DOHH2 (cell line): Measurements from ENCODE around the gene PIP5K1C.

Source experiments
- H3F3A ChIP-seq: fragments of 200-600 bp; sonication (generic), shearing (Covaris generic); 2 replicates; pipeline ENCODE4 v1.6.0; 2016; ENCODE audit warnings: antibody characterized with exemption, mild to moderate bottlenecking; ENCODE audit not compliant: control insufficient read depth, insufficient read depth
- H3K27ac ChIP-seq: fragments of 200-600 bp; sonication (generic); 2 replicates; pipeline ENCODE4 v1.5.1; 2014; ENCODE audit warnings: low read depth, mild to moderate bottlenecking, low read length, moderate library complexity
- H3K27me3 ChIP-seq: fragments of 200-600 bp; sonication (generic); 2 replicates; pipeline ENCODE4 v1.6.1; 2014; ENCODE audit warnings: mild to moderate bottlenecking, low read length, mixed read lengths; ENCODE audit not compliant: control insufficient read depth
- H3K36me3 ChIP-seq: fragments of 200-600 bp; sonication (generic); 2 replicates; pipeline ENCODE4 v1.6.1; 2014; ENCODE audit warnings: mild to moderate bottlenecking, low read length, moderate library complexity, mixed read lengths; ENCODE audit not compliant: control insufficient read depth
- H3K4me1 ChIP-seq: fragments of 200-600 bp; sonication (generic); 2 replicates; pipeline ENCODE4 v1.6.1; 2014; ENCODE audit warnings: mild to moderate bottlenecking, low read length, mixed read lengths; ENCODE audit not compliant: control insufficient read depth
- H3K4me2 ChIP-seq: fragments of 200-600 bp; sonication (generic); 2 replicates; pipeline ENCODE4 v1.6.0; 2014; ENCODE audit warnings: mild to moderate bottlenecking, low read length, moderate library complexity
- H3K4me3 ChIP-seq: fragments of 200-600 bp; sonication (generic); 2 replicates; pipeline ENCODE4 v1.5.1; 2014; ENCODE audit warnings: mild to moderate bottlenecking, low read length, mixed read lengths
- H3K79me2 ChIP-seq: fragments of 200-600 bp; sonication (generic); 2 replicates; pipeline ENCODE4 v1.6.1; 2014; ENCODE audit warnings: mild to moderate bottlenecking, low read length, mixed read lengths; ENCODE audit not compliant: control insufficient read depth
- H3K9me2 ChIP-seq: fragments of 200-600 bp; sonication (generic); replicated peaks from 2 replicates; pipeline ENCODE4 v1.6.1; 2014; ENCODE audit warnings: mild to moderate bottlenecking, low read length, mixed read lengths; ENCODE audit not compliant: control insufficient read depth
- H3K9me3 ChIP-seq: fragments of 200-600 bp; sonication (generic); 2 replicates; pipeline ENCODE4 v1.6.1; 2014; ENCODE audit warnings: antibody characterized with exemption, low read length, mixed read lengths; ENCODE audit not compliant: control insufficient read depth, insufficient read depth
- H4K20me1 ChIP-seq: fragments of 200-600 bp; sonication (generic); 2 replicates; pipeline ENCODE4 v1.6.0; 2014; ENCODE audit warnings: low read depth, mild to moderate bottlenecking, antibody characterized with exemption, low read length, moderate library complexity; ENCODE audit not compliant: control insufficient read depth, insufficient read depth
- EZH2phosphoT487 ChIP-seq: fragments of 200-600 bp; sonication (generic); IDR thresholded peaks from 2 replicates; pipeline ENCODE4 v1.6.1; 2017; ENCODE audit warnings: borderline replicate concordance, mild to moderate bottlenecking, antibody characterized with exemption, low read length, moderate library complexity, mixed read lengths
- TF ChIP-seq, protein P1 (sequence below): fragments of 200-600 bp; sonication (generic); IDR thresholded peaks from one replicate; pipeline ENCODE4 v1.5.1; 2014; ENCODE audit warnings: antibody characterized with exemption, mild to moderate bottlenecking, low read depth, low read length; ENCODE audit not compliant: poor library complexity, severe bottlenecking

Gene PIP5K1C

DNA sequence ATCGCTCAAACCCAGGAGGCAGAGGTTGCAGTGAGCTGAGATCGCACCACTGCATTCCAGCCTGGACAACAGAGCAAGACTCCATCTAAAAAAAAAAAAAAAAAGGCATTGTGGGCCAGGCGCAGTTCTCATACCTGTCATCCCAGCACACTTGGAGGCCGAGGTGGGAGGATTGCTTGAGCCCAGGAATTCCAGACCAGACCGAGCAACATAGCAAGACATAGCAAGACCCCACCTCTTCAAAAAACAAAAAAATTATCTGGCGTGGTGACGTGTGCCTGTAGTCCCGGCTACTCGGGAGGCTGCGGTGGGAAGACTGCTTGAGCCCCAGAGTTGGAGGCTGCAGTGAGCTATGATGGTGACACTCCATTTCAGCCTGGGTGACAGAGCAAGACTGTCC lies 18.0 kb downstream of the PIP5K1C start:
- Histone ChIP-seq H3K9me3 (no peaks in the 10 kb centered on the region), H3K4me2 (no peak overlapping the region), H3F3A (peaks cover 5% of the 10 kb centered on the region; the same call in 1 of the 2 replicates), H3K27ac (no peak overlapping the region), H3K4me1 (peaks cover 25% of the 10 kb centered on the region), H3K9me2 (no peaks in the 10 kb centered on the region), H3K4me3 (no peak overlapping the region), H4K20me1 (peaks cover 23% of the 10 kb centered on the region), H3K36me3 (no peaks in the 10 kb centered on the region), H3K79me2 (peaks cover 3% of the 10 kb centered on the region; the same call in 1 of the 2 replicates), H3K27me3 (no peaks in the 10 kb centered on the region)
- no peak for TF ChIP-seq EZH2phosphoT487
- TF ChIP-seq, protein P1, sequence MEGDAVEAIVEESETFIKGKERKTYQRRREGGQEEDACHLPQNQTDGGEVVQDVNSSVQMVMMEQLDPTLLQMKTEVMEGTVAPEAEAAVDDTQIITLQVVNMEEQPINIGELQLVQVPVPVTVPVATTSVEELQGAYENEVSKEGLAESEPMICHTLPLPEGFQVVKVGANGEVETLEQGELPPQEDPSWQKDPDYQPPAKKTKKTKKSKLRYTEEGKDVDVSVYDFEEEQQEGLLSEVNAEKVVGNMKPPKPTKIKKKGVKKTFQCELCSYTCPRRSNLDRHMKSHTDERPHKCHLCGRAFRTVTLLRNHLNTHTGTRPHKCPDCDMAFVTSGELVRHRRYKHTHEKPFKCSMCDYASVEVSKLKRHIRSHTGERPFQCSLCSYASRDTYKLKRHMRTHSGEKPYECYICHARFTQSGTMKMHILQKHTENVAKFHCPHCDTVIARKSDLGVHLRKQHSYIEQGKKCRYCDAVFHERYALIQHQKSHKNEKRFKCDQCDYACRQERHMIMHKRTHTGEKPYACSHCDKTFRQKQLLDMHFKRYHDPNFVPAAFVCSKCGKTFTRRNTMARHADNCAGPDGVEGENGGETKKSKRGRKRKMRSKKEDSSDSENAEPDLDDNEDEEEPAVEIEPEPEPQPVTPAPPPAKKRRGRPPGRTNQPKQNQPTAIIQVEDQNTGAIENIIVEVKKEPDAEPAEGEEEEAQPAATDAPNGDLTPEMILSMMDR: no peak

GRCh38 chr19:3680939-3681338 lies 19.3 kb downstream of the PIP5K1C start:
- Histone ChIP-seq H3K4me1 (peaks cover 24% of the 10 kb centered on the region), H3K4me3 (no peak overlapping the region), H3K79me2 (peaks cover 3% of the 10 kb centered on the region; the same call in 1 of the 2 replicates), H3K4me2 (no peak overlapping the region), H3K9me2 (no peaks in the 10 kb centered on the region), H3F3A (peaks cover 5% of the 10 kb centered on the region; the same call in 1 of the 2 replicates), H3K27me3 (no peaks in the 10 kb centered on the region), H4K20me1 (peaks cover 21% of the 10 kb centered on the region), H3K9me3 (no peaks in the 10 kb centered on the region), H3K27ac (no peak overlapping the region), H3K36me3 (no peaks in the 10 kb centered on the region)
- TF ChIP-seq EZH2phosphoT487: no peak
- TF ChIP-seq, protein P1: no peak

DNA sequence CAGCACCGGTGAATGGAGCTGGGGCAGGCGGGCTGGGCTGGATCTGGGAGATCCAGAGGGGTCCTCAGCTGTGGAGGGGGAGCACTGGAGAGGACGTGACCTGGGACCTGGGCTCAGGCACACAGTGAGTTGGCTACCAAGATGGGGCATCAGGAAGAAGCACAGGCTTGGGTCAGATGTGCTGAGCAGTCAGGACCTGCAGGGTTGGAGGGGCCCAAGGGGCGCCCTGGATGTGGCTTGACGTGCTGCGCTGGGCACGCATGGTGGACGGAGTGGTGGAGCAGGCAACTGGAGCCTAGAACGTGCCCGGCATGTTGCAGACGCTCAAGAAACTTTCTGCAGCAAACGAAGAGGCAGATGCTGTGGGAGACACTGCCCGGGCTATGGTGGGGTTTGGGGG lies 20.7 kb downstream of the PIP5K1C start:
- Histone ChIP-seq H4K20me1 (peaks cover 15% of the 10 kb centered on the region), H3K4me2 (no peak overlapping the region), H3K27ac (no peak overlapping the region), H3K4me3 (no peak overlapping the region), H3K9me2 (no peaks in the 10 kb centered on the region), H3F3A (0 out of 2 replicates have a peak, but pooled peaks cover under 1% of the 10 kb centered on the region), H3K79me2 (peaks cover 3% of the 10 kb centered on the region; the same call in 1 of the 2 replicates), H3K27me3 (no peaks in the 10 kb centered on the region), H3K36me3 (no peaks in the 10 kb centered on the region), H3K9me3 (no peaks in the 10 kb centered on the region), H3K4me1 (peaks cover 17% of the 10 kb centered on the region)
- TF ChIP-seq EZH2phosphoT487: no peak
- TF ChIP-seq, protein P1: no peak
